ENCODE data around the gene ARPP19.

ARPP19 gene

GRCh38 chr15:52506549-52506948 lies 62.3 kb downstream of the ARPP19 start:
- Histone ChIP-seq H3K9ac (no peak overlapping the region), H3K9me3 (ENCODE audit: control insufficient read depth, low read length) (no peaks in the 10 kb centered on the region), H3K27me3 (ENCODE audit: control insufficient read depth, insufficient read depth, low read length) (no peaks in the 10 kb centered on the region), H3K4me2 (ENCODE audit: low read length) (no peak overlapping the region), H3K4me3 (ENCODE audit: low read depth, low read length) (no peak overlapping the region), H2AFZ (no peak overlapping the region), H3K36me3 (ENCODE audit: control insufficient read depth, insufficient read depth, low read length) (no peaks in the 10 kb centered on the region), H3K79me2 (peaks cover 9% of the 10 kb centered on the region), H3K4me1 (no peaks in the 10 kb centered on the region), H3K27ac (no peak overlapping the region)
- no peak for TF ChIP-seq CTCF (IDR thresholded peaks at IDR 0.05)

DNA sequence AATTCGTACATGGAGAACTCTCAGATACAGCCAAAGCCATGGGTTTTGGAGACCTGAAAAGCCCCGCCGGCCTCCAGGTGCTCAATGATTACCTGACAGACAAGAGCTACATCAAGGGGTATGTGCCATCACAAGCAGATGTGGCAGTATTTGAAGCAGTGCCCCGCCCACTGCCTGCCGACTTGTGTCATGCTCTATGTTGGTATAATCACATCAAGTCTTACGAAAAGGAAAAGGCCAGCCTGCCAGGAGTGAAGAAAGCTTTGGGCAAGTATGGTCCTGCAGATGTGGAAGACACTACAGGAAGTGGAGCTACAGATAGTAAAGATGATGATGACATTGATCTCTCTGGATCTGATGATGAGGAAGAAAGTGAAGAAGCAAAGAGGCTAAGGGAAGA lies 63.7 kb downstream of the ARPP19 start:
- Histone ChIP-seq H3K9ac (no peak overlapping the region), H3K9me3 (ENCODE audit: control insufficient read depth, low read length) (no peaks in the 10 kb centered on the region), H3K79me2 (peaks cover 2% of the 10 kb centered on the region), H2AFZ (no peak overlapping the region), H3K4me3 (ENCODE audit: low read depth, low read length) (no peak overlapping the region), H3K27me3 (ENCODE audit: control insufficient read depth, insufficient read depth, low read length) (no peaks in the 10 kb centered on the region), H3K36me3 (ENCODE audit: control insufficient read depth, insufficient read depth, low read length) (no peaks in the 10 kb centered on the region), H3K4me1 (no peaks in the 10 kb centered on the region), H3K4me2 (ENCODE audit: low read length) (no peak overlapping the region), H3K27ac (no peak overlapping the region)
- TF ChIP-seq CTCF (IDR thresholded peaks at IDR 0.05): no peak

DNA sequence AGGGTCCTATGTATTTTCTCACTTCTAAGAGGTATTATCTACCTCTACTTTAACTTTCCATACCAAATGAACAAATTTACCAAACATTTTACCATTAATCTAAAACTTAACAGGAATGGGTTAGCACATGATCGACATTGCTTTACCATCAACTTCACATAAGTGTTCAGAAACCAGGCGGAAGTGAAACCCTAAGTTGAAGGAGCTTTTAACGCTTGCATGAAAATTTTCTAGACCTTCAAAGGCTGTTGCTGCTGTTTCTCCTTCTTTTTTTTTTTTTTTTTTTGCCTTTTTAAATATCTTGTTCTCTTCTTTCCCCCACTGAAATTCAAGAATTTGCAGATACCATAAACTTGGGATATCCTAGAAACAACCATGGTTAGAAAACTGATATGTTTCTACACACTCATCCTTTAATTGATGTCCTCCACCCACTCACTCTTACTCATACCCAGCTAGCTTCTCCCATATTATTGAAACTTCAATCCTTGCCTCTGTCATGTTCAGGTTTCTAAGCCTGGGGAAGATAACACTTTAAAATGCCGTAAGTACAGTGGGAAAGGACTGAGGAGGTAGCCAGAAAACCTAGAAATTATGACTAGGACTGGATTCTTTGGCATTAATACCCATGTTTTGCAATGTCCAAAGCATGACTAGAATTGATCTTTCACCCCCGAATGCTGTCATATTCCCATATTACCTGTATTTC lies 64.9 kb downstream of the ARPP19 start:
- no peak overlapping the region for H3K9ac ChIP-seq
- H2AFZ ChIP-seq: no peak overlapping the region
- H3K36me3 ChIP-seq (ENCODE audit: control insufficient read depth, insufficient read depth, low read length): no peaks in the 10 kb centered on the region
- H3K9me3 ChIP-seq (ENCODE audit: control insufficient read depth, low read length): no peaks in the 10 kb centered on the region
- no peak overlapping the region for H3K4me3 ChIP-seq (ENCODE audit: low read depth, low read length)
- H3K27me3 ChIP-seq (ENCODE audit: control insufficient read depth, insufficient read depth, low read length): no peaks in the 10 kb centered on the region
- no peaks in the 10 kb centered on the region for H3K4me1 ChIP-seq
- H3K4me2 ChIP-seq (ENCODE audit: low read length): no peak overlapping the region
- H3K79me2 ChIP-seq: peaks cover 2% of the 10 kb centered on the region
- no peak for TF ChIP-seq CTCF (IDR thresholded peaks at IDR 0.05)
- H3K27ac ChIP-seq: no peak overlapping the region

DNA sequence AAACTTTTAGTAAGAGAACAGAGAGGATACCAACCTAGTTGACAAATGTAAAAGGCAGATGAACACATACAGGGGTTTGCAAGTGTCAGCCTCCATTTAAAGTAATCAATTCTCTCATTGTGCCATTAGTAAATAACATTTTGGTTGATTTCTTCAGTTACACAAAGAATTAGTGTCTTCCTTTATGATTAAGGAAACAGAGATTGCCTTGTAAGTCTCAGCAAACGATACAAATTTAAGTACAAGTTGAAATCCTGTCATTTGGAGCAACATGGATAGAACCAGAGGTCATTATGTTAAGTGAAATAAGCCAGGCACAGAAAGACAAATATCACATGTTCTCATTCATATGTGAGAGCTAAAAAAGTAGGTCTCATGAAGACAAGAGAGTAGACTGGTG lies 66.2 kb downstream of the ARPP19 start:
- Histone ChIP-seq H3K4me1 (no peaks in the 10 kb centered on the region), H3K79me2 (peaks cover 2% of the 10 kb centered on the region), H2AFZ (no peak overlapping the region), H3K36me3 (ENCODE audit: control insufficient read depth, insufficient read depth, low read length) (no peaks in the 10 kb centered on the region), H3K4me3 (ENCODE audit: low read depth, low read length) (no peak overlapping the region), H3K9ac (no peak overlapping the region), H3K27ac (no peak overlapping the region), H3K27me3 (ENCODE audit: control insufficient read depth, insufficient read depth, low read length) (no peaks in the 10 kb centered on the region), H3K9me3 (ENCODE audit: control insufficient read depth, low read length) (no peaks in the 10 kb centered on the region), H3K4me2 (ENCODE audit: low read length) (no peak overlapping the region)
- TF ChIP-seq CTCF (IDR thresholded peaks at IDR 0.05): no peak

DNA sequence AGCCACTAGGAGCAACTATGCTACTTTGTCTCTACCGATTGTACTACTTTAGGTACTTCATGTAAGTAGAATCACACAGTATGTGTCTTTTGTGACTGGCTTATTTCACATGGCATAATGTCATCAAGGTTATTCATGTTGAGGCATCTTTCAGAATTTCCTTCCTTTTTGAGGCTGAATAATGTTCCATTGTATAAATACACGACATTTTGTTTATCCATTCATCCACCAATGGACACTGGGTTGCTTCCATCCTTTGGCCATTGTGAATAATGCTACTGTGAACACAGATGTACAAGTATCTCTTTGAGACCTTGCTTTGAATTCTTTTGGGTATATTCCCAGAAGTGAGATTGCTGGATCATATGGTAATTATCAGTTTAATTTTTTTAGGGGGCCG lies 69.3 kb downstream of the ARPP19 start:
- H2AFZ ChIP-seq: no peak overlapping the region
- no peak overlapping the region for H3K27ac ChIP-seq
- no peak overlapping the region for H3K4me2 ChIP-seq (ENCODE audit: low read length)
- no peaks in the 10 kb centered on the region for H3K4me1 ChIP-seq
- no peaks in the 10 kb centered on the region for H3K27me3 ChIP-seq (ENCODE audit: control insufficient read depth, insufficient read depth, low read length)
- no peak for TF ChIP-seq CTCF (IDR thresholded peaks at IDR 0.05)
- no peaks in the 10 kb centered on the region for H3K9me3 ChIP-seq (ENCODE audit: control insufficient read depth, low read length)
- no peaks in the 10 kb centered on the region for H3K36me3 ChIP-seq (ENCODE audit: control insufficient read depth, insufficient read depth, low read length)
- no peak overlapping the region for H3K4me3 ChIP-seq (ENCODE audit: low read depth, low read length)
- no peaks in the 10 kb centered on the region for H3K79me2 ChIP-seq
- H3K9ac ChIP-seq: no peak overlapping the region

All from parathyroid adenoma (tissue), 2 donors.